Gastroesophageal sphincter (tissue), 3 donors: ENCODE measurements around the gene TTC9B.

Experiments used
- CTCF ChIP-seq, 4 experiments: fragments of 200-600 bp in 2 of 4; fragments of 450-650 bp in 2 of 4; sonication (generic) in 1 of 4; IDR thresholded peaks; one replicate each; pipeline ENCODE4 v1.5.1; 2017 to 2019; ENCODE audit warnings: antibody characterized with exemption in 4 of 4, mild to moderate bottlenecking in 2 of 4, moderate library complexity in 2 of 4
- EP300 ChIP-seq: sonication (generic); formaldehyde crosslinking; IDR thresholded peaks from one replicate; pipeline ENCODE4 v1.6.1; 2017; ENCODE audit warnings: antibody characterized with exemption, mild to moderate bottlenecking
- POLR2A ChIP-seq, 2 donors: fragments of 450-650 bp; IDR thresholded peaks; one replicate each; pipeline ENCODE4 v1.6.1; 2017; ENCODE audit warnings: antibody characterized with exemption in 2 of 2, mild to moderate bottlenecking in 2 of 2, moderate library complexity in 1 of 2
- POLR2AphosphoS5 ChIP-seq: sonication (generic); formaldehyde crosslinking; IDR thresholded peaks from one replicate; pipeline ENCODE4 v1.6.1; 2017; ENCODE audit warnings: antibody characterized with exemption

- TF ChIP-seq CTCF (IDR thresholded peaks at IDR 0.05) (no peak), EP300 (no peak), POLR2AphosphoS5 (no peak), POLR2A (IDR thresholded peaks at IDR 0.05) (no peak)
Measured at GRCh38 chr19:40228863-40229262, 10.7 kb upstream of the TTC9B start.
